ENCODE results near the gene COBL.

COBL gene

DNA sequence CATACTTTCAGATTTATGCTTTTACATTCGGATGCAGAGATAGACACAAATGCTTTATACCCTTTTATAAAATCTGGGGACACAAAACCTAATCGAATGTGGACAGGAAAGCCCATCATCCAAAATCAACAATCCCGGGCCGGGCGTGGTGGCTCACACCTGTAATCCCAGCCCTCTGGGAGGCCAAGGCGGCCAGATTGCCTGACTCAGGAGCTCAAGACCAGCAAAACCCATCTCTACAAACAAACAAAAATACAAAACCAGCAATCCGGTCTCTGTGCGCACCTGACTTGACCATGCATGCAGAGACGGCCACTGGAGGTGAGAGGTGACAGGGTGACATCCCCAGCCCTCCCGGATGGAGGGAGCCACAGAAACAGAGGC, 13.5 kb downstream of the COBL start:
- no peak for DNase-seq (ENCODE audit: low read depth)

DNA sequence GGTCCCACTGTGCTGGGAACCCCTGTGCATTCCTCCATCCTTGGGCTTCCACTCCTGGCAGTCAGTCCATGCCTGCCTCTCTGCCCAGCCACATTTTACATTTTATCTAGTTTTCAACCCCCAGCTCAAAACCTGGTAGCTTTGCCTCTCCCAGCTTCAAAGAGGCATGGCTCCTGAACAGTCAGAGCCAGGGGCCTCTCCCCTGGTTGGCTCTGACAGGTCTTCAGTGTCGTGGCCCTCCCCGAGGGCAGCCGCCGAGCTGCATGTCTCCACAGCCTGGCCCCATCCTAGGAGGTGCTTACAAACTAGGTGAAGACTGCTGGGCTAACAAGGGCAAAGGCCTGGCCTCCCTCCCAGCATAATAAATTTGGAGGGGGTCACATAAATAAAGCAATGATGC, 14.8 kb downstream of the COBL start:
- no peak for DNase-seq (ENCODE audit: low read depth)

DNA sequence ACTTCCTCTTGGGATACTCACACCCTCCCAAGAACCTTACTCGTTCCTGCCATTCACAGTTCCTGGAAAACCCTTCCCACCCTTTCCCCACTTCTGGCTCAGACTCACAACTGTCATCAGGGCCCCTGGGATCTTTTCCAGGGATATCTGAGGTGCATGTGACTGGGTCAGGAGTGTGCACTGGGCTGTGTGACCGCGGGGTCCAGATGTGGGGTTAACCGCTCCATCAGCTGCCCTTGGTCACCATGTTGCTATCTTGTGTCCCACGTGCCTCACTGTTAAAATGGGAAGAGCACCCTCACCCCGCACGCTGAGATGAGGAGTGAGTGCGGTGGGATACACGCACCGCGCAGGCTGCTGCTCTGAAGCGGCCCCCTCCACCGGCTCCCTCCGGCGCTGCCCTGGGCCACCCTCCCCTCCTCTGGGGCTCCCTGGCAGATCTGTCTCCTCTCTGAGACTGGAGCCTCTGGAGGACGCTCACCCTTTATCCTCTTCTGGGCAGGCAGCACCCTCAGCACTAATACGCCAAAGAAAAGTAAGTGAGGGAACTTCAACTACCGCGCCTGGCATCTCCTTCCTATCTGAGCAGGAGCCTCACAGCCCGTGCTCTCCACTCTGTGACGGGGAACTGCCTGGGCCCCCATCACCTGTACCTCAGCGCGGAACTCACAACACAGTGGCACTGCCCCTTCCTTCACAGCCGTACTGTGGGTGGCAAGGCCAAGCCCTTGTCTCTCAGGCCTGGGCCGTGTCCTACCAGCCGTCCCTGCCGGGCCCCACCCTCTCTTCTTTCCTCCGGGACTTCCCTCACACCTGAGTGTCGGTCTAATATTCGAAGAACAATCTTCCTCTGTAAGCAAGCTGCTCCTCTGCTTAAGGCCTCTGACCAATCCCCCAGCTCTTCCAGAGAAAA, 15.6 kb downstream of the COBL start:
- no peak for DNase-seq (ENCODE audit: low read depth)

GRCh38 chr7:51299391-51300133, 17.0 kb downstream of the COBL start:
- no peak for DNase-seq (ENCODE audit: low read depth)

DNA sequence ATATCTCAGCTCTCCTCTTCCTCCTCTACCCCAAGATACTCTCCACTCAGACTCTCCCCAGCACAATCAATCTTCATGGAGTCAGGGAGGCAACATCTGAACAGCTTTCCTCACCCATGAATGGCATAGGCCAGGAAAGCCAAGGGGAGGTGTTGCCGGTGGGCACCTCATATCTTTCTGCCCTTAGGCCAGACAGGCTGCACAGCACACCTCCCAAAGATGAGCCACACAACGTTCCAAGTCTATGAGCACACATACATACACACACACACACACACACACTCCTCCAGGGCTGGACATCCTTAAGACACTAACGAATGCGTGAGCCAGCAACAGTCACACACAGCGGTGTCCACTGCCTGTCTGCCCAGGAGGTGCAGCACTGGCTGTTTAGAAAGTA, 17.7 kb downstream of the COBL start:
- no peak for DNase-seq (ENCODE audit: low read depth)

DNA sequence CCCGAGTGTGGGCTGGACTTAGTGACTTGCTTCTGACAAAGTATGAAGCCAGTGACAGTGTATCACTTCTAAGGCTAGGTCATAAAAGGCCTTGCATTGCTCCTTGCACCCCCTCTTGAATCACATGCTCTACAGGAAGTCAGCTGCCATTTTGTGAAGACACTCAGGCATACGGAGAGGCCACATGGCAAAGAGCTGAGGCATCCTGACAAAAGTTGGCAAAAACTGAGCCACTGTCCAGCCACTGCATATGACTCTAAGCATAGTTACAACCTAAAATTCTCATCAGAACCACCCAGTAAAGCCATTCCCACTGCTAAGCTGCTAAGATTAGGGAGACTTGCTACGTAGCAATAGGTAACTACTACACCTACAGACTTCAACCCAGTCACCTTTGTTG, 18.6 kb downstream of the COBL start:
- DNase-seq (ENCODE audit: low read depth), result no peak

GRCh38 chr7:51295440-51296245, 21.0 kb downstream of the COBL start:
- no peak for DNase-seq (ENCODE audit: low read depth)

GRCh38 chr7:51292596-51292995, 24.0 kb downstream of the COBL start:
- DNase-seq (ENCODE audit: low read depth), result no peak

GRCh38 chr7:51290702-51291540, 25.7 kb downstream of the COBL start:
- DNase-seq (ENCODE audit: low read depth), result no peak

- no peak for DNase-seq (ENCODE audit: low read depth)
Measured at GRCh38 chr7:51290304-51290637, 26.3 kb downstream of the COBL start.

GRCh38 chr7:51289623-51290303, 26.8 kb downstream of the COBL start:
- no peak for DNase-seq (ENCODE audit: low read depth)

DNA sequence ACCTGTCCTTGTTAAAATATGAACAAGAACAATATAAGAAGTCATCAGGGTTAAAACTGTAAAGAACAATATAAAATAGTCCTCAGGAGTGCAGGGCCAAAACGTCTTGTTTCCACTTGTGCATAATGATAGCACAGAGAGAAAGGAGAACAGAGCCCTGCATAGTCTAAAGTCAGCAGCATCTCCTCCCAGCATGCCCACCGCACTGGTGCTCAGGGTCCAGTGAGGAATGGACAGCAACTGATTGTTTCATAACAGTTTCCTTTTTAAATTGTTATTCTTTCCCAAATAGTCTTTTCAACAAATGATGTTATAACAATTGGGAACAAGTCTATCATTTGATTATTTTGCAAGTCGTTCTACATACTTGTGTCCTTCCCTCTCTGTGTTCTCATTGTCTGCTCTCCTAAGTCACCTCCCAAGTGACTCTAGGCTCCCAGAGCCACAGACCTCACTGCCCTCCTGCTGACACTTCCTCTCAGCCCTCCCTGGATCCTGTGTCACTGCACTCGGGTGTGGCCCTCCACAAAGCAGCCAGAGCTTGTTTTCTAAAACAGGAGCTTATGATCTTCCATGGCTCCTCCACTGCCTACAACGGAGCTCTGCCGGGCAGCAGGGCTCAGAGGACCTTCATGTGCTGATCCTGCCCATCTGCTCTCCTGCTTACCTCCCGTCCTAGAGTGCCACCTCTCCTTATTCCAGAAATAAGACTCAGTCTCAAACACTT, 27.6 kb downstream of the COBL start:
- no peak for DNase-seq (ENCODE audit: low read depth)

GRCh38 chr7:51286401-51286800, 30.2 kb downstream of the COBL start:
- no peak for DNase-seq (ENCODE audit: low read depth)

DNA sequence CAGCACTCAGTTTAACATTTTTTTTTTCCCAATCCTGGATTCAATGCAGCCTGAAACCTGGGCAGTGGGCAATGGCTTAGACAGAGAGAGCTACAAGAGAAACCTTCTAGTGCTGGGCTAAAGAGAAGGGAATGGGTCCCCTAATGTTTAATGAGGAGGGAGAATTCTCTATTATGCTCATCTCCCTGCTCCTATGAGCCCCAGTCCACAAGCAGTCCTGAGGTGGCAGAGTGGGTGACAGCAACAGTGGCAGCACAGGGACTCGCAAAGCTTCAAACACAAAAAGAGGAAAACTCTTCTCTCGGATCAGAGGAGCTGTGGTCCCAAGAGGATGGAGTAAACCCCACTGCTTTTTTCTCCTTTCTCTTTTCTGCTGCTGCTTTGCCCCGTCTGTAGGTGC, 36.5 kb downstream of the COBL start:
- DNase-seq (ENCODE audit: low read depth), result no peak

GRCh38 chr7:51279391-51280023, 37.1 kb downstream of the COBL start:
- DNase-seq (ENCODE audit: low read depth), result no peak

- DNase-seq (ENCODE audit: low read depth), result no peak
Measured at GRCh38 chr7:51278797-51279196, 37.8 kb downstream of the COBL start.

GRCh38 chr7:51276967-51277366, 39.6 kb downstream of the COBL start:
- no peak for DNase-seq (ENCODE audit: low read depth)

- DNase-seq (ENCODE audit: low read depth), result no peak
Measured at GRCh38 chr7:51276091-51276605, 40.5 kb downstream of the COBL start.

DNA sequence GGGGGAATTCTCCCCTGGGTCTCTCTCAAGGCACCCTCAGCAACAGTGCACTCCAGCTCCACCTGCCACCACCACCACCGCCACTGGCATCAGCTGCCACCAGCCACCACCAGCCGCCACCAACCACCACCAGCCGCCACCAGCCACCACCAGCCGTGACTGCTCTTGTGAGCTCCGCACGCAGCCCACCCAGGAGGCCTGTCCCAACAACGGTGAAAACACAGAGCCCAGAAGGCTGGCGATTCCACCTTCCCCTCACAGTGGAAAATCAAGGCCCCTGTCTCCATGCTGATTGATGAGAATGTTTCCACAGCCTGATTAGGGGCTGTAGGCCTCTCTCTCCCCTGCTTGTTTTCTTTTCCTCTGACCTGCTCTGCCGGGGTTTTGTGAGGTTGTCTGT, 41.1 kb downstream of the COBL start:
- no peak for DNase-seq (ENCODE audit: low read depth)

GRCh38 chr7:51274955-51275354, 41.7 kb downstream of the COBL start:
- DNase-seq (ENCODE audit: low read depth), result no peak

Measured in stromal cell of bone marrow (primary cell).